Upper lobe of left lung (tissue), 4 donors: ENCODE results near the gene TPR.

Source experiments
- CTCF ChIP-seq, 6 experiments: fragments of 450-650 bp in 4 of 6; fragments of 200-600 bp in 2 of 6; sonication (generic) in 2 of 6; IDR thresholded peaks; one replicate each; pipeline ENCODE4 v1.5.1; 2016 to 2019; ENCODE audit warnings: antibody characterized with exemption in 6 of 6
- POLR2A ChIP-seq, 4 donors: fragments of 450-650 bp; IDR thresholded peaks; one replicate each; pipeline ENCODE4 v1.5.1; 2016 to 2017; ENCODE audit warnings: antibody characterized with exemption in 4 of 4, mild to moderate bottlenecking in 2 of 4

- no peak for TF ChIP-seq CTCF (IDR thresholded peaks at IDR 0.05)
- no peak for TF ChIP-seq POLR2A (IDR thresholded peaks at IDR 0.05)
Observed at GRCh38 chr1:186386725-186387383, 11.8 kb upstream of the TPR start.
